ENCODE measurements around the gene PSMB5. TPM values are rescaled to one million over a fixed set of nuclear protein-coding genes. Genes with fewer than 3 reads are reported as not detected.

The PSMB5 gene
- total and polyA plus RNA-seq, 9 of the 15 experiments (the other 6 are each of a cell fraction or from before 2014, with no cell fraction given), result 198 to 1,870 (median 269) TPM

DNA sequence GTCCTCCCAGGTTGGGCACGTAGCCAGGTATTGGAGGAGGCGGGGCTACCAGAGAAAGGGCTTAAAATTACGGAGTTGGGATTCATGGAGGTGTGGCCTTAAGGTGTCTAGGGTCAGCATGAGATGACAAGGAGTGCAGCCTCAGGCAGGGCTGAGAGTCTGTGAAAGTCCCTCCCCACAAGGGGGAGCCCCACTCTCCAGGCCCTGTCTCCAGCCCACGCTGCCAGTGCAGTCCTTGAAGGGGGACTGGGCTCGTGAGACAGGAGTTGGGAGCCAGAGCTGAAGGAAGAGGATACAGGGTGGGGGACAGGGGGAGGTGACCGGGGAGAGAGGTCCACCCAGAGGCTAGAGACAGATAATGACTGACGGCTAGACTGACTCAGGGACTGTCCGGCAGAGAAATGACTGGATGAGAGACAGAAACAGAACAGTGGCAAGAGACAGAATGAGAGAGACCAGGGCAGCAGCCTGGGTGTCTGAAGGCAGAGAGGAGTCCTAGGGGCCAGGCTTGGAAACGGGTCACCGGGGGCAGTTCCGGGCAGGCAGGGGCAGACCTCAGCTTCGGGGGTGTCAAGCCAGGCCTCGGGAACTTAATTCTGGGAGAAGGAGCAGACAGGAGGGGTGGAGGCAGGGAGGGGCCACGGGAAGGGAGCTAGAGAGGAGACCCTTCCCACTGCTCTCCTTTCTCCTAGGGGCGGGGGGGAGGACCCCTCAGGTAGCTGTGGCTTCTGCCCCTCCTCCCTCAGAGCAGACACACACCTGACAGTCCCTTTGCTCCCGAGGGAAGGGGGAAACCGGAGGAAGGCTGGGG lies 21.6 kb upstream of the PSMB5 start (continued):
- no peak for TF ChIP-seq ZBTB8A (IDR thresholded peaks at IDR 0.05; ENCODE audit: partially characterized antibody)
- no peak for TF ChIP-seq ELF4 (CRISPR knock-in tag; IDR thresholded peaks at IDR 0.05)
- no peak for TF ChIP-seq ZZZ3 (IDR thresholded peaks at IDR 0.05)
- no peak for TF ChIP-seq RFX7 (CRISPR knock-in tag; IDR thresholded peaks at IDR 0.05)
- TF ChIP-seq NFATC3 (IDR thresholded peaks at IDR 0.05), result no peak
- no peak for TF ChIP-seq ZNF696 (CRISPR knock-in tag; conservative IDR thresholded peaks at IDR 0.05)
- no peak for TF ChIP-seq ZNF79 (CRISPR knock-in tag; IDR thresholded peaks at IDR 0.05; ENCODE audit: low read depth)
- TF ChIP-seq, protein P1, sequence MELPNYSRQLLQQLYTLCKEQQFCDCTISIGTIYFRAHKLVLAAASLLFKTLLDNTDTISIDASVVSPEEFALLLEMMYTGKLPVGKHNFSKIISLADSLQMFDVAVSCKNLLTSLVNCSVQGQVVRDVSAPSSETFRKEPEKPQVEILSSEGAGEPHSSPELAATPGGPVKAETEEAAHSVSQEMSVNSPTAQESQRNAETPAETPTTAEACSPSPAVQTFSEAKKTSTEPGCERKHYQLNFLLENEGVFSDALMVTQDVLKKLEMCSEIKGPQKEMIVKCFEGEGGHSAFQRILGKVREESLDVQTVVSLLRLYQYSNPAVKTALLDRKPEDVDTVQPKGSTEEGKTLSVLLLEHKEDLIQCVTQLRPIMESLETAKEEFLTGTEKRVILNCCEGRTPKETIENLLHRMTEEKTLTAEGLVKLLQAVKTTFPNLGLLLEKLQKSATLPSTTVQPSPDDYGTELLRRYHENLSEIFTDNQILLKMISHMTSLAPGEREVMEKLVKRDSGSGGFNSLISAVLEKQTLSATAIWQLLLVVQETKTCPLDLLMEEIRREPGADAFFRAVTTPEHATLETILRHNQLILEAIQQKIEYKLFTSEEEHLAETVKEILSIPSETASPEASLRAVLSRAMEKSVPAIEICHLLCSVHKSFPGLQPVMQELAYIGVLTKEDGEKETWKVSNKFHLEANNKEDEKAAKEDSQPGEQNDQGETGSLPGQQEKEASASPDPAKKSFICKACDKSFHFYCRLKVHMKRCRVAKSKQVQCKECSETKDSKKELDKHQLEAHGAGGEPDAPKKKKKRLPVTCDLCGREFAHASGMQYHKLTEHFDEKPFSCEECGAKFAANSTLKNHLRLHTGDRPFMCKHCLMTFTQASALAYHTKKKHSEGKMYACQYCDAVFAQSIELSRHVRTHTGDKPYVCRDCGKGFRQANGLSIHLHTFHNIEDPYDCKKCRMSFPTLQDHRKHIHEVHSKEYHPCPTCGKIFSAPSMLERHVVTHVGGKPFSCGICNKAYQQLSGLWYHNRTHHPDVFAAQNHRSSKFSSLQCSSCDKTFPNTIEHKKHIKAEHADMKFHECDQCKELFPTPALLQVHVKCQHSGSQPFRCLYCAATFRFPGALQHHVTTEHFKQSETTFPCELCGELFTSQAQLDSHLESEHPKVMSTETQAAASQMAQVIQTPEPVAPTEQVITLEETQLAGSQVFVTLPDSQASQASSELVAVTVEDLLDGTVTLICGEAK (IDR thresholded peaks at IDR 0.05), result peak; percentile 11; the same call in 1 of the 2 replicates
- TF ChIP-seq, protein P1 (CRISPR knock-in tag; IDR thresholded peaks at IDR 0.05), result no peak
- TF ChIP-seq, protein P2, sequence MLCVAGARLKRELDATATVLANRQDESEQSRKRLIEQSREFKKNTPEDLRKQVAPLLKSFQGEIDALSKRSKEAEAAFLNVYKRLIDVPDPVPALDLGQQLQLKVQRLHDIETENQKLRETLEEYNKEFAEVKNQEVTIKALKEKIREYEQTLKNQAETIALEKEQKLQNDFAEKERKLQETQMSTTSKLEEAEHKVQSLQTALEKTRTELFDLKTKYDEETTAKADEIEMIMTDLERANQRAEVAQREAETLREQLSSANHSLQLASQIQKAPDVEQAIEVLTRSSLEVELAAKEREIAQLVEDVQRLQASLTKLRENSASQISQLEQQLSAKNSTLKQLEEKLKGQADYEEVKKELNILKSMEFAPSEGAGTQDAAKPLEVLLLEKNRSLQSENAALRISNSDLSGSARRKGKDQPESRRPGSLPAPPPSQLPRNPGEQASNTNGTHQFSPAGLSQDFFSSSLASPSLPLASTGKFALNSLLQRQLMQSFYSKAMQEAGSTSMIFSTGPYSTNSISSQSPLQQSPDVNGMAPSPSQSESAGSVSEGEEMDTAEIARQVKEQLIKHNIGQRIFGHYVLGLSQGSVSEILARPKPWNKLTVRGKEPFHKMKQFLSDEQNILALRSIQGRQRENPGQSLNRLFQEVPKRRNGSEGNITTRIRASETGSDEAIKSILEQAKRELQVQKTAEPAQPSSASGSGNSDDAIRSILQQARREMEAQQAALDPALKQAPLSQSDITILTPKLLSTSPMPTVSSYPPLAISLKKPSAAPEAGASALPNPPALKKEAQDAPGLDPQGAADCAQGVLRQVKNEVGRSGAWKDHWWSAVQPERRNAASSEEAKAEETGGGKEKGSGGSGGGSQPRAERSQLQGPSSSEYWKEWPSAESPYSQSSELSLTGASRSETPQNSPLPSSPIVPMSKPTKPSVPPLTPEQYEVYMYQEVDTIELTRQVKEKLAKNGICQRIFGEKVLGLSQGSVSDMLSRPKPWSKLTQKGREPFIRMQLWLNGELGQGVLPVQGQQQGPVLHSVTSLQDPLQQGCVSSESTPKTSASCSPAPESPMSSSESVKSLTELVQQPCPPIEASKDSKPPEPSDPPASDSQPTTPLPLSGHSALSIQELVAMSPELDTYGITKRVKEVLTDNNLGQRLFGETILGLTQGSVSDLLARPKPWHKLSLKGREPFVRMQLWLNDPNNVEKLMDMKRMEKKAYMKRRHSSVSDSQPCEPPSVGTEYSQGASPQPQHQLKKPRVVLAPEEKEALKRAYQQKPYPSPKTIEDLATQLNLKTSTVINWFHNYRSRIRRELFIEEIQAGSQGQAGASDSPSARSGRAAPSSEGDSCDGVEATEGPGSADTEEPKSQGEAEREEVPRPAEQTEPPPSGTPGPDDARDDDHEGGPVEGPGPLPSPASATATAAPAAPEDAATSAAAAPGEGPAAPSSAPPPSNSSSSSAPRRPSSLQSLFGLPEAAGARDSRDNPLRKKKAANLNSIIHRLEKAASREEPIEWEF (CRISPR knock-in tag; IDR thresholded peaks at IDR 0.05), result no peak
- TF ChIP-seq HDAC1 (IDR thresholded peaks at IDR 0.05), result peak; percentile 23 to 70; a peak in 2 of 4 replicates
